PC-3 (cell line): Measurements from ENCODE around the gene KLRC1. TPM values are rescaled to one million over a fixed set of nuclear protein-coding genes. Genes with fewer than 3 reads are reported as not detected.
"Not testable (repeated sequence)": the region's sequence is repeated elsewhere in the genome, so short reads cannot be mapped to it uniquely, and the experiment has no call there.

Source experiments
- ATAC-seq: fragments of 200-7000 bp; cut with Tn5 transposase; 2 replicates; pipeline ENCODE4 v1.9.1; 2020; ENCODE audit warnings: mild to moderate bottlenecking, moderate library complexity
- BruUV-seq: library from RNA; stranded (reverse); fragments of 400-500 nt; replicated peaks from 2 replicates; lab custom pipeline; 2021; lab: Mats Ljungman, UMichigan
- CTCF ChIA-PET: fragments of 300-600 bp; sonication (Branson Sonifier 250); formaldehyde crosslinking; loops from one replicate; lab custom pipeline; 2022; ENCODE audit warnings: antibody characterized with exemption; lab: Charles Lee
- POLR2A ChIA-PET: fragments of 300-600 bp; sonication (Branson Sonifier 250); formaldehyde crosslinking; loops from one replicate; lab custom pipeline; 2022; ENCODE audit warnings: antibody characterized with exemption; ENCODE audit not compliant: unreplicated experiment; lab: Charles Lee
- DNase-seq: peaks from one replicate; pipeline ENCODE4 v3.0.0-alpha.2; 2015
- H2AFZ ChIP-seq: fragments of 300-600 bp; sonication (generic); 2 replicates; pipeline ENCODE4 v1.6.0; 2016; ENCODE audit warnings: antibody characterized with exemption, low read length
- H3F3A ChIP-seq: fragments of 300-600 bp; sonication (generic); one replicate; pipeline ENCODE4 v1.6.0; 2017; ENCODE audit warnings: antibody characterized with exemption, low read length, control low read depth, mild to moderate bottlenecking; ENCODE audit not compliant: unreplicated experiment
- H3K27ac ChIP-seq: fragments of 300-600 bp; sonication (generic); 2 replicates; pipeline ENCODE4 v1.5.1; 2016; ENCODE audit warnings: mild to moderate bottlenecking, low read length
- H3K27me3 ChIP-seq: fragments of 300-600 bp; sonication (generic); 2 replicates; pipeline ENCODE4 v1.6.1; 2016; ENCODE audit warnings: low read length, mixed read lengths
- H3K36me3 ChIP-seq: fragments of 300-600 bp; sonication (generic); 2 replicates; pipeline ENCODE4 v1.6.1; 2016; ENCODE audit warnings: low read depth, mixed run types, low read length, mixed read lengths
- H3K4me1 ChIP-seq: fragments of 300-600 bp; sonication (generic); 2 replicates; pipeline ENCODE4 v1.5.1; 2016; ENCODE audit warnings: low read length; ENCODE audit not compliant: insufficient read depth
- H3K4me2 ChIP-seq: fragments of 300-600 bp; sonication (generic); 2 replicates; pipeline ENCODE4 v1.6.0; 2016; ENCODE audit warnings: low read length
- H3K4me3 ChIP-seq: fragments of 300-600 bp; sonication (generic); 2 replicates; pipeline ENCODE4 v1.5.1; 2016; ENCODE audit warnings: mild to moderate bottlenecking, low read length, mixed read lengths
- H3K79me2 ChIP-seq: fragments of 300-600 bp; sonication (generic); 2 replicates; pipeline ENCODE4 v1.6.1; 2017; ENCODE audit warnings: low read length, mixed read lengths
- H3K9ac ChIP-seq: fragments of 300-600 bp; sonication (generic); 2 replicates; pipeline ENCODE4 v1.6.0; 2016; ENCODE audit warnings: mild to moderate bottlenecking, low read length
- H3K9me2 ChIP-seq: fragments of 300-600 bp; sonication (generic); replicated peaks from 2 replicates; pipeline ENCODE4 v1.6.1; 2016; ENCODE audit warnings: mixed run types, low read length, mixed read lengths
- H3K9me3 ChIP-seq: fragments of 300-600 bp; sonication (generic); 2 replicates; pipeline ENCODE4 v1.6.1; 2016; ENCODE audit warnings: low read length, mixed read lengths
- H4K20me1 ChIP-seq: fragments of 300-600 bp; sonication (generic); 2 replicates; pipeline ENCODE4 v1.6.1; 2016; ENCODE audit warnings: low read length, mixed read lengths
- EZH2 ChIP-seq: fragments of 300-600 bp; sonication (generic); IDR thresholded peaks from one replicate; pipeline ENCODE4 v1.6.1; 2017; ENCODE audit warnings: antibody characterized with exemption, mild to moderate bottlenecking, low read length; ENCODE audit not compliant: unreplicated experiment
- EZH2phosphoT487 ChIP-seq: fragments of 300-600 bp; sonication (generic); IDR thresholded peaks from 2 replicates; pipeline ENCODE4 v1.6.1; 2018; ENCODE audit warnings: mild to moderate bottlenecking, antibody characterized with exemption, low read length, borderline replicate concordance
- intact Hi-C: fragments of 100-400 bp; cut with micrococcal nuclease; formaldehyde crosslinking; loops from 2 replicates; pipeline ENCODE4 v1.9.0; 2023
- total RNA-seq: library from RNA; depleted of rRNA; stranded (reverse); fragments of >200 nt; gene quantifications from 2 replicates; pipeline ENCODE4 v1.2.3, GENCODE V29; 2014
- TF ChIP-seq, protein P1 (sequence below): fragments of 300-600 bp; sonication (generic); conservative IDR thresholded peaks from 2 replicates; pipeline ENCODE4 v1.5.1; 2017; ENCODE audit warnings: antibody characterized with exemption, low read depth, mild to moderate bottlenecking, low read length

Gene KLRC1
- total RNA-seq, 1 experiment from 2014 or later = not detected

DNA sequence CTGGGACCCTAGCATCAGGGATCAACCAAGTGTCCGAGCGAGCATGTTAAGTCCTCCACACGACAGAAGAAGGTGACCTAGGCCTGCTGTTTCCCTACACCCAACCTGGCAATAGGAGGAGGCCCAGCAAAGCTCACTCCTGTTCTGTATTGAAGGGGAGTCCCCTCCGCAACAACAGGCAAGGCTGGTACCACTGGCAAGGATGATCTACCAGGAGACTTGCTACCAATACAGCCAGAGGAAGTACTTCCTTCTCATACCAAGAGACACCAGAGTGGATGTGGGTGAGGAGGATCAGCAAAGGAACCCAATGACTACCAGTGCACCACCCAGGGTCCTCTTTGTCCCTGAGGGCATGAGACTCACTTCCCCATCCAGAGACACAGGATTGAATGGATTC is 4.9 kb downstream of the KLRC1 start:
- no peaks in the 10 kb centered on the region for H4K20me1 ChIP-seq
- H3K4me1 ChIP-seq = 0 out of 2 replicates have a peak, but pooled peaks cover 4% of the 10 kb centered on the region
- no peak for ATAC-seq
- H3K9me3 ChIP-seq = no peaks in the 10 kb centered on the region
- ChIA-PET POLR2A (no interaction called here), CTCF (no interaction called here)
- no peak overlapping the region for H2AFZ ChIP-seq
- TF ChIP-seq EZH2 (no peak), EZH2phosphoT487 (no peak)
- TF ChIP-seq, protein P1, sequence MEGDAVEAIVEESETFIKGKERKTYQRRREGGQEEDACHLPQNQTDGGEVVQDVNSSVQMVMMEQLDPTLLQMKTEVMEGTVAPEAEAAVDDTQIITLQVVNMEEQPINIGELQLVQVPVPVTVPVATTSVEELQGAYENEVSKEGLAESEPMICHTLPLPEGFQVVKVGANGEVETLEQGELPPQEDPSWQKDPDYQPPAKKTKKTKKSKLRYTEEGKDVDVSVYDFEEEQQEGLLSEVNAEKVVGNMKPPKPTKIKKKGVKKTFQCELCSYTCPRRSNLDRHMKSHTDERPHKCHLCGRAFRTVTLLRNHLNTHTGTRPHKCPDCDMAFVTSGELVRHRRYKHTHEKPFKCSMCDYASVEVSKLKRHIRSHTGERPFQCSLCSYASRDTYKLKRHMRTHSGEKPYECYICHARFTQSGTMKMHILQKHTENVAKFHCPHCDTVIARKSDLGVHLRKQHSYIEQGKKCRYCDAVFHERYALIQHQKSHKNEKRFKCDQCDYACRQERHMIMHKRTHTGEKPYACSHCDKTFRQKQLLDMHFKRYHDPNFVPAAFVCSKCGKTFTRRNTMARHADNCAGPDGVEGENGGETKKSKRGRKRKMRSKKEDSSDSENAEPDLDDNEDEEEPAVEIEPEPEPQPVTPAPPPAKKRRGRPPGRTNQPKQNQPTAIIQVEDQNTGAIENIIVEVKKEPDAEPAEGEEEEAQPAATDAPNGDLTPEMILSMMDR = no peak
- no peaks in the 10 kb centered on the region for H3K9me2 ChIP-seq
- intact Hi-C loops = no loop called here
- BruUV-seq = no TSS peak
- H3F3A ChIP-seq = no peaks in the 10 kb centered on the region
- no peak overlapping the region for H3K27ac ChIP-seq
- H3K4me3 ChIP-seq = no peak overlapping the region
- H3K4me2 ChIP-seq = no peak overlapping the region
- no peaks in the 10 kb centered on the region for H3K36me3 ChIP-seq
- no peaks in the 10 kb centered on the region for H3K27me3 ChIP-seq
- no peak for DNase-seq
- H3K9ac ChIP-seq = no peak overlapping the region
- no peaks in the 10 kb centered on the region for H3K79me2 ChIP-seq

DNA sequence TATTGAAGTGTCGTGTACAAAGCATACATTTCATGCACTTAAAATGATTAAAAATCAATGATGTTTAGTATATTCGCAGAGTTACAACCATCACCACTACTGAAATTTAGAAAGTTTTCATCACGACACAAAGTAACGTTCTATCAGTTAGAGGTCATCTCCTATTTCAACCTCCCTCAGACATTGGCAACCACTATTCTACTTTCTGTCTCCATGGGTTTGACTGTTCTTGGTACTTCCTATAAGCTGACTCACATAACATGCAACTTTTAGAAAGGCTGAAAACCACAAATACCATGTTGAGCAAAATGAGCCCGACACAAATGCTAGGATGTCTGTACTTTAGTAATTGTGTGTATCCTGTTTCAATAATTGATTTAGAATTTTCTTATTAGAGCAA is 7.1 kb downstream of the KLRC1 start:
- H4K20me1 ChIP-seq, DNase-seq, H3K9ac ChIP-seq, CTCF ChIA-PET, H3F3A ChIP-seq, ATAC-seq, H3K4me1 ChIP-seq, BruUV-seq, H2AFZ ChIP-seq, H3K27me3 ChIP-seq, H3K4me3 ChIP-seq, H3K4me2 ChIP-seq, intact Hi-C loops, H3K9me2 ChIP-seq, H3K79me2 ChIP-seq, POLR2A ChIA-PET, H3K9me3 ChIP-seq, H3K27ac ChIP-seq, H3K36me3 ChIP-seq: not testable (repeated sequence)

- H3K9me3 ChIP-seq, BruUV-seq, POLR2A ChIA-PET, H3K27ac ChIP-seq, H4K20me1 ChIP-seq, H3K4me1 ChIP-seq, H3K36me3 ChIP-seq, H3K27me3 ChIP-seq, ATAC-seq, intact Hi-C loops, DNase-seq, H3K79me2 ChIP-seq, H3K4me3 ChIP-seq, CTCF ChIA-PET, H3F3A ChIP-seq, H2AFZ ChIP-seq, H3K4me2 ChIP-seq, H3K9ac ChIP-seq, H3K9me2 ChIP-seq: not testable (repeated sequence)
Measured at GRCh38 chr12:10441144-10441543, 12.0 kb downstream of the KLRC1 start.

GRCh38 chr12:10439608-10440274 is 13.4 kb downstream of the KLRC1 start:
- intact Hi-C loops, H3K9me3 ChIP-seq, POLR2A ChIA-PET, H3F3A ChIP-seq, H4K20me1 ChIP-seq, H3K4me3 ChIP-seq, H3K9me2 ChIP-seq, H3K4me1 ChIP-seq, H3K36me3 ChIP-seq, H3K27me3 ChIP-seq, H3K9ac ChIP-seq, H3K79me2 ChIP-seq, H2AFZ ChIP-seq, H3K4me2 ChIP-seq, BruUV-seq, CTCF ChIA-PET: not testable (repeated sequence)
- peak; percentile 81 for DNase-seq
- peak overlapping the region; percentile 45 for H3K27ac ChIP-seq
- ATAC-seq = peak; percentile 91

DNA sequence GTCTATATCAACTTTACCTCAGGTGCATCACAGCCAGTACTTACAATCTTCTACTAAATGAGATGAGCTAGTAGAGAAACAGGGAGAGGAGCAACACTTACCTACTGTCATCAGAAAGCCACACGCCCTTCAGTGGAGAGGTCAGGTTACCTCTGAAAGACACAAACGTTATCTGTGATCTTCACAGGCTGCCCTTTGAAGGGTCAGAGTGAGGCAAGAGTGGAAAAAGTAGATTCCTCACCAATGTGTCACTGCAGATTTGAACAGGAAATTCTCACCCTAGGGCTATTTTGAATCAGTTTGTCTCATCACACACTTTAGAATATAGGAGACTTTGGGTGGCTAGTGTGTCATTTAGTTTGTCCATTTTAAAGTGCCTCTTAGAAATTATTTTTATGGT is 15.6 kb downstream of the KLRC1 start:
- DNase-seq, H3K27ac ChIP-seq, ATAC-seq, CTCF ChIA-PET, H3K36me3 ChIP-seq, POLR2A ChIA-PET, H3K79me2 ChIP-seq, H3K4me2 ChIP-seq, intact Hi-C loops, H3K4me3 ChIP-seq, H4K20me1 ChIP-seq, BruUV-seq, H3K9me3 ChIP-seq, H3F3A ChIP-seq, H3K27me3 ChIP-seq, H3K9me2 ChIP-seq, H3K4me1 ChIP-seq, H3K9ac ChIP-seq, H2AFZ ChIP-seq: not testable (repeated sequence)

- H3K4me2 ChIP-seq = peak within 1 kb of the TSS; percentile 57
- H3K27me3 ChIP-seq, H4K20me1 ChIP-seq, BruUV-seq, H2AFZ ChIP-seq, POLR2A ChIA-PET, H3K4me1 ChIP-seq, intact Hi-C loops, H3K79me2 ChIP-seq, H3K36me3 ChIP-seq, H3K4me3 ChIP-seq, H3K9me3 ChIP-seq, H3K27ac ChIP-seq, H3K9me2 ChIP-seq, H3F3A ChIP-seq, CTCF ChIA-PET, H3K9ac ChIP-seq: not testable (repeated sequence)
- ATAC-seq (peak; percentile 67), DNase-seq (peak; percentile 81)
Measured at GRCh38 chr12:10435816-10436215, 17.4 kb downstream of the KLRC1 start, which contains the start of gene KLRC2. Gene KLRC2, minus strand, starts transcription at chr12:10436010. Its CDS starts 24 bp downstream, at chr12:10435986.
